Parathyroid adenoma (tissue), 2 donors: ENCODE results near the gene PARP12.

Experiments
- H2AFZ ChIP-seq: fragments of 300-600 bp; sonication (generic); one replicate; pipeline ENCODE4 v1.7.0; 2017; ENCODE audit warnings: antibody characterized with exemption, mild to moderate bottlenecking
- H3K27ac ChIP-seq: fragments of 300-600 bp; sonication (generic); one replicate; pipeline ENCODE4 v1.7.0; 2017
- H3K27me3 ChIP-seq: fragments of 300-600 bp; sonication (generic); one replicate; pipeline ENCODE4 v1.7.0; 2017; ENCODE audit warnings: low read length; ENCODE audit not compliant: control insufficient read depth, insufficient read depth
- H3K36me3 ChIP-seq: fragments of 300-600 bp; sonication (generic); one replicate; pipeline ENCODE4 v1.7.0; 2017; ENCODE audit warnings: low read length; ENCODE audit not compliant: control insufficient read depth, insufficient read depth
- H3K4me1 ChIP-seq: fragments of 300-600 bp; sonication (generic); one replicate; pipeline ENCODE4 v1.7.0; 2017; ENCODE audit warnings: control low read depth
- H3K4me2 ChIP-seq: fragments of 300-600 bp; sonication (generic); one replicate; pipeline ENCODE4 v1.7.0; 2017; ENCODE audit warnings: low read length
- H3K4me3 ChIP-seq: fragments of 300-600 bp; sonication (generic); one replicate; pipeline ENCODE4 v1.7.0; 2017; ENCODE audit warnings: low read depth, low read length
- H3K79me2 ChIP-seq: fragments of 300-600 bp; sonication (generic); one replicate; pipeline ENCODE4 v1.7.0; 2017; ENCODE audit warnings: control low read depth
- H3K9ac ChIP-seq: fragments of 300-600 bp; sonication (generic); one replicate; pipeline ENCODE4 v1.7.0; 2017; ENCODE audit warnings: mild to moderate bottlenecking
- H3K9me3 ChIP-seq: fragments of 300-600 bp; sonication (generic); one replicate; pipeline ENCODE4 v1.7.0; 2017; ENCODE audit warnings: low read length; ENCODE audit not compliant: control insufficient read depth
- CTCF ChIP-seq: fragments of 300-600 bp; sonication (generic); IDR thresholded peaks from one replicate; pipeline ENCODE4 v1.7.0; 2017; ENCODE audit warnings: antibody characterized with exemption, mild to moderate bottlenecking
- donor health status: primary hyperparathyroidism.

The PARP12 gene

GRCh38 chr7:140047197-140047596 is 15.6 kb downstream of the PARP12 start:
- no peak overlapping the region for H3K27ac ChIP-seq
- no peaks in the 10 kb centered on the region for H3K36me3 ChIP-seq
- H3K4me2 ChIP-seq: no peak overlapping the region
- no peak for TF ChIP-seq CTCF
- H3K79me2 ChIP-seq: no peaks in the 10 kb centered on the region
- no peaks in the 10 kb centered on the region for H3K27me3 ChIP-seq
- no peak overlapping the region for H3K9ac ChIP-seq
- no peak overlapping the region for H2AFZ ChIP-seq
- H3K4me1 ChIP-seq: no peaks in the 10 kb centered on the region
- H3K4me3 ChIP-seq: no peak overlapping the region
- H3K9me3 ChIP-seq: no peaks in the 10 kb centered on the region

- no peak overlapping the region for H3K27ac ChIP-seq
- H2AFZ ChIP-seq: no peak overlapping the region
- H3K4me3 ChIP-seq: no peak overlapping the region
- no peak overlapping the region for H3K4me2 ChIP-seq
- H3K9me3 ChIP-seq: no peaks in the 10 kb centered on the region
- H3K27me3 ChIP-seq: no peaks in the 10 kb centered on the region
- H3K9ac ChIP-seq: no peak overlapping the region
- H3K4me1 ChIP-seq: no peaks in the 10 kb centered on the region
- no peak for TF ChIP-seq CTCF
- H3K79me2 ChIP-seq: no peaks in the 10 kb centered on the region
- no peaks in the 10 kb centered on the region for H3K36me3 ChIP-seq
Measured at GRCh38 chr7:140045697-140046096, 17.1 kb downstream of the PARP12 start.

GRCh38 chr7:140044251-140044650 is 18.5 kb downstream of the PARP12 start:
- no peak for TF ChIP-seq CTCF
- H3K9me3 ChIP-seq: no peaks in the 10 kb centered on the region
- no peak overlapping the region for H3K4me3 ChIP-seq
- H3K79me2 ChIP-seq: no peaks in the 10 kb centered on the region
- H3K27me3 ChIP-seq: no peaks in the 10 kb centered on the region
- H3K9ac ChIP-seq: no peak overlapping the region
- H3K36me3 ChIP-seq: no peaks in the 10 kb centered on the region
- no peak overlapping the region for H3K4me2 ChIP-seq
- no peak overlapping the region for H2AFZ ChIP-seq
- no peak overlapping the region for H3K27ac ChIP-seq
- H3K4me1 ChIP-seq: no peaks in the 10 kb centered on the region

GRCh38 chr7:140042386-140042670 is 20.4 kb downstream of the PARP12 start:
- no peaks in the 10 kb centered on the region for H3K4me1 ChIP-seq
- H3K27ac ChIP-seq: no peak overlapping the region
- TF ChIP-seq CTCF: no peak
- H3K4me2 ChIP-seq: no peak overlapping the region
- no peaks in the 10 kb centered on the region for H3K9me3 ChIP-seq
- H3K36me3 ChIP-seq: no peaks in the 10 kb centered on the region
- H2AFZ ChIP-seq: no peak overlapping the region
- H3K27me3 ChIP-seq: no peaks in the 10 kb centered on the region
- H3K4me3 ChIP-seq: no peak overlapping the region
- no peak overlapping the region for H3K9ac ChIP-seq
- H3K79me2 ChIP-seq: no peaks in the 10 kb centered on the region

- H3K4me2 ChIP-seq: no peak overlapping the region
- no peaks in the 10 kb centered on the region for H3K79me2 ChIP-seq
- no peak overlapping the region for H3K27ac ChIP-seq
- no peak overlapping the region for H2AFZ ChIP-seq
- no peaks in the 10 kb centered on the region for H3K27me3 ChIP-seq
- no peaks in the 10 kb centered on the region for H3K36me3 ChIP-seq
- no peaks in the 10 kb centered on the region for H3K4me1 ChIP-seq
- no peaks in the 10 kb centered on the region for H3K9me3 ChIP-seq
- no peak overlapping the region for H3K9ac ChIP-seq
- no peak overlapping the region for H3K4me3 ChIP-seq
- no peak for TF ChIP-seq CTCF
Measured at GRCh38 chr7:140041659-140042385, 20.9 kb downstream of the PARP12 start.
